ENCODE measurements around the gene TMEM156. TPM values are rescaled to one million over a fixed set of nuclear protein-coding genes. Genes with fewer than 3 reads are reported as not detected.
A peak's percentile ranks its signal among the peaks of the same experiment; 100 is the strongest.

Gene TMEM156
- total RNA-seq, 1 donor from 2014 or later, result not detected

DNA sequence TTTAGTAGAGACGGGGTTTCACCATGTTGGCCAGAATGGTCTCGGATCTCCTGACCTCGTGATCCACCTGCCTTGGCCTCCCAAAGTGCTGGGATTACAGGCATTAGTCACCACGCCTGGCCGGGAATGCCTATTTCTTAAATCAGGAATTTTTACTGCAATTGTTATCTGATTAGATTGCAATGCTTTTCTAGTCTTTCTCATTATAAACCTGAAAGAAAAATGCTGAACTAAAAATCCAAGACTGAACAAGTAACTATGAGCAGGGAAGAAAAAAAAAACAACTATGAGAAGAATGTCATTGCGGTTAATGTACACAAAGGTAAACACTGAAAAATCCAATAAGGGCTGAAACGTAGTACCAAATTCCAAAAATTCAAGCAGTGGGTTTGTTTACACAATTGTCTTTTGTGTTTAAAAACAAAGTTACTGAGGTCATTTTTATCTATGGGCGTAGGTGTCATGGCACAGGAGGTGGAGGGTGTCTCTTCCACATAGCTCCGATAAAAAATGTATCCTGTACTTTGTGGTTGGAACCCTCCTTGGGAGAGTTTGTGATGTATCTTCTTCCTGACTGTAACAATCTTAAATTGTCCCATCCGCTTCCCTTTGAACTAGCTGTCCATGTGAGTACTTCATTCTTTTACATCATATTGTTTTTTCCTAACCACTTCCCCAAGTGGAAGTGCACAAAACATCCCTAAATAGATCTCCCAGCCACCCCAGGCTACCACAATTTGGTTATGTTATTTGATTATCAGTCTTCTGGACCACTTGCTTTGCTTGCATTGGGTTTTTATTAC is 11.1 kb upstream of the TMEM156 start:
- peak overlapping the region; percentile 55 for H3K27ac Mint-ChIP-seq
- no peaks in the 10 kb centered on the region for H3K36me3 ChIP-seq
- peak overlapping the region; percentile 74 for H2AFZ ChIP-seq (replicated peaks)
- peaks cover 33% of the 10 kb centered on the region for H3K4me1 Mint-ChIP-seq
- H3K4me1 ChIP-seq, result peaks cover 14% of the 10 kb centered on the region
- H4K20me1 ChIP-seq (ENCODE audit: low read depth), result peaks cover 17% of the 10 kb centered on the region
- no peak for DNase-seq (ENCODE audit: low spot score)
- H3K36me3 Mint-ChIP-seq, result peaks cover 2% of the 10 kb centered on the region
- H3K27me3 Mint-ChIP-seq (ENCODE audit: insufficient read depth, low read depth), result peaks cover 11% of the 10 kb centered on the region
- peaks cover 3% of the 10 kb centered on the region for H3F3A ChIP-seq (ENCODE audit: low read depth)
- H3K4me3 Mint-ChIP-seq, result peak overlapping the region; percentile 94
- no peaks in the 10 kb centered on the region for H3K9me3 Mint-ChIP-seq
- H3K4me3 ChIP-seq, result peak overlapping the region; percentile 82
- H3K79me2 ChIP-seq (ENCODE audit: low read depth), result peaks cover 28% of the 10 kb centered on the region
- TF ChIP-seq EZH2 (IDR thresholded peaks at IDR 0.05) (no peak), EZH2phosphoT487 (IDR thresholded peaks at IDR 0.05) (no peak)
- TF ChIP-seq, protein P1, sequence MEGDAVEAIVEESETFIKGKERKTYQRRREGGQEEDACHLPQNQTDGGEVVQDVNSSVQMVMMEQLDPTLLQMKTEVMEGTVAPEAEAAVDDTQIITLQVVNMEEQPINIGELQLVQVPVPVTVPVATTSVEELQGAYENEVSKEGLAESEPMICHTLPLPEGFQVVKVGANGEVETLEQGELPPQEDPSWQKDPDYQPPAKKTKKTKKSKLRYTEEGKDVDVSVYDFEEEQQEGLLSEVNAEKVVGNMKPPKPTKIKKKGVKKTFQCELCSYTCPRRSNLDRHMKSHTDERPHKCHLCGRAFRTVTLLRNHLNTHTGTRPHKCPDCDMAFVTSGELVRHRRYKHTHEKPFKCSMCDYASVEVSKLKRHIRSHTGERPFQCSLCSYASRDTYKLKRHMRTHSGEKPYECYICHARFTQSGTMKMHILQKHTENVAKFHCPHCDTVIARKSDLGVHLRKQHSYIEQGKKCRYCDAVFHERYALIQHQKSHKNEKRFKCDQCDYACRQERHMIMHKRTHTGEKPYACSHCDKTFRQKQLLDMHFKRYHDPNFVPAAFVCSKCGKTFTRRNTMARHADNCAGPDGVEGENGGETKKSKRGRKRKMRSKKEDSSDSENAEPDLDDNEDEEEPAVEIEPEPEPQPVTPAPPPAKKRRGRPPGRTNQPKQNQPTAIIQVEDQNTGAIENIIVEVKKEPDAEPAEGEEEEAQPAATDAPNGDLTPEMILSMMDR (IDR thresholded peaks at IDR 0.05), result no peak
- H3K9ac ChIP-seq, result no peak overlapping the region
- H3K4me2 ChIP-seq, result peak overlapping the region; percentile 77
- H3K27me3 ChIP-seq, result no peaks in the 10 kb centered on the region
- no peaks in the 10 kb centered on the region for H3K9me3 ChIP-seq (ENCODE audit: low read depth)
- H3K27ac ChIP-seq, result no peak overlapping the region

DNA sequence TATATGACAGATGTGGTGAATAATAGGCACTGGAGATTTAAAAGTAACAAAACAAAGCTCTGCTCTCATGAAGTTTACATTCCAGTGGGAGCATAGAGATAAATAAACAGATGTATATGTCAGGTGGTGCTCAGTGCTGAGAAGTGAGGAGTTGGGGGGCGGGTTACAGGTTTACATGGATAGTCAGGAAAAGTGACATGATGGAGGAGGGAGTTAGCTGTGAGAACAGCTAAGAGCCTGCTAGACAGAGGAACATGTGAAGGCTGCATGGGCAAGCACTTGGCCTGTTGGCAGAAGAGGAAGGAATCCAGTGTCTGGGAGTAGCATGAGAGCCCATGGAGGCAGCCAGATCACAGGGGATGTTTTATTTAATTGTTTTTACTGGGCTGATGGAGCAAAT is 10.2 kb upstream of the TMEM156 start:
- Mint-ChIP-seq H3K27me3 (ENCODE audit: insufficient read depth, low read depth) (peaks cover 11% of the 10 kb centered on the region), H3K4me1 (peaks cover 41% of the 10 kb centered on the region), H3K27ac (peak overlapping the region; percentile 43), H3K4me3 (no peak overlapping the region), H3K9me3 (no peaks in the 10 kb centered on the region), H3K36me3 (peaks cover 2% of the 10 kb centered on the region)
- Histone ChIP-seq H3K9ac (no peak overlapping the region), H3K27me3 (no peaks in the 10 kb centered on the region), H3K4me2 (no peak overlapping the region), H3K4me3 (no peak overlapping the region), H3K79me2 (ENCODE audit: low read depth) (peaks cover 19% of the 10 kb centered on the region), H3K36me3 (no peaks in the 10 kb centered on the region), H2AFZ (replicated peaks) (no peak overlapping the region), H3K4me1 (peaks cover 22% of the 10 kb centered on the region), H3K9me3 (ENCODE audit: low read depth) (no peaks in the 10 kb centered on the region), H4K20me1 (ENCODE audit: low read depth) (peaks cover 17% of the 10 kb centered on the region), H3K27ac (no peak overlapping the region), H3F3A (ENCODE audit: low read depth) (peaks cover 8% of the 10 kb centered on the region)
- DNase-seq (ENCODE audit: low spot score), result no peak
- TF ChIP-seq, protein P1 (IDR thresholded peaks at IDR 0.05), result no peak
- TF ChIP-seq EZH2 (IDR thresholded peaks at IDR 0.05) (no peak), EZH2phosphoT487 (IDR thresholded peaks at IDR 0.05) (no peak)

DNA sequence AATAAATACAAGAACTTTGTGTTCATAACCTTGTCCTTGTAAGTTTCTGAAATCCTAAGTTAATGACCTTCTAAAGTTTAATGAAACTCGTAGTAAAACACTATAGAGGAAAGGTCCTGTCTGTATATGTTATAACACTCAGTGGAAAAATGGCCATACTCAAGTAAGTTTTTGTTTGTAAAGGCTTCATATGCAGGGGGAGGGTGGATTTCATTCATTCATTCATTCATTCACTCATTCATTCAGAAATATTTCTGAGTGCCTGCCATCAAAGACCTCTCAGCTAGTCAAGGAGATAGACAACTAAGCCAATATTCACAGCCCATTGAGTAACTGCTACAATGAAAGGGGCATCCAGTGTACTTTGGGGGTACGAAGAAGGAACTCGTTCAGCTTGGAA is 6.9 kb upstream of the TMEM156 start:
- no peaks in the 10 kb centered on the region for H4K20me1 ChIP-seq (ENCODE audit: low read depth)

More for the DNA sequence above, 6.9 kb upstream of the TMEM156 start:
- Histone ChIP-seq H3K4me2 (no peak overlapping the region), H3K9ac (no peak overlapping the region), H3K27ac (no peak overlapping the region), H3K36me3 (no peaks in the 10 kb centered on the region), H2AFZ (replicated peaks) (no peak overlapping the region), H3K79me2 (ENCODE audit: low read depth) (no peaks in the 10 kb centered on the region), H3K4me1 (peaks cover 21% of the 10 kb centered on the region), H3K9me3 (ENCODE audit: low read depth) (no peaks in the 10 kb centered on the region), H3K4me3 (no peak overlapping the region), H3F3A (ENCODE audit: low read depth) (peaks cover 6% of the 10 kb centered on the region), H3K27me3 (no peaks in the 10 kb centered on the region)
- H3K36me3 Mint-ChIP-seq, result no peaks in the 10 kb centered on the region
- H3K27ac Mint-ChIP-seq, result no peak overlapping the region
- H3K4me3 Mint-ChIP-seq, result no peak overlapping the region
- H3K4me1 Mint-ChIP-seq, result peaks cover 27% of the 10 kb centered on the region
- DNase-seq (ENCODE audit: low spot score), result no peak
- H3K27me3 Mint-ChIP-seq (ENCODE audit: insufficient read depth, low read depth), result peaks cover 6% of the 10 kb centered on the region
- no peaks in the 10 kb centered on the region for H3K9me3 Mint-ChIP-seq
- TF ChIP-seq EZH2phosphoT487 (IDR thresholded peaks at IDR 0.05) (no peak), EZH2 (IDR thresholded peaks at IDR 0.05) (no peak)
- TF ChIP-seq, protein P1 (IDR thresholded peaks at IDR 0.05), result no peak
